ENCODE results near the gene RBM20.

The RBM20 gene

DNA sequence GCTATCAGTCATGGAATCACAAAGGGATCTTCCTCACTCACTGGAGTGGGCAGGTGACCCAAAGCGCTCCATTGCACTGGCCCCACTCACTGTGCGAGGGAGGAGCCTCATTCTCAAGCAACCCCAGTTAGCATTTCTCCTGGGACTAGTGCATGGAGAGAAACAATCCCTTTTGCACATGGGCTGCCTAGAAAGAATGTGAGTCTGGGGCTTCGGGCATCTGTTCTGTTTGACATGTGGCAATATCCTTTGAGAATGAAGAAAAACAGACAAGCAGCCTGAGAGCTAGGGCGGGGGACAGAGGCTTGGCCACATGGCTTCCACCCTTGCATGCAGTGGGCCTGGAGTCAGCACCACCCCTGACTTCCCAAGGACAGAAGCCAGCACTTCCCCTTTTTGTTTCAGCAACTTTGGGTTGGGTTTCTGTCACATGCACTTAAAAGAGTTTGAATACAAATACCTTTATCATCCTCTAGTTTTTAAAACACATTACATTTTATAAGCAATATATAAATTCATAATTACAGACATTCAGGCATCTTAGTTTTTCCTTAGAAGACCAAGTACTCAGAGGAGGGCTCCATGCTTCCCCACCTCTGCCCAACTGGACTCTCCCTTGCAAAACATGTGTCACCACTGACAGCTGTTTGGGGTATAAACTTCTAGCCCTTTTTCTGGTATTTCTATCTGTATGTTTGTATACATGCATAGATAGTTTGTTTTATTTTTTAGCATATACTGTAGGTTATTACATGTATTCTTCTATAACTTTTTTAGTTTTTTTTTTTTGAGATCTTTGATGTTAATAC is 73.8 kb downstream of the RBM20 start:
- Histone ChIP-seq H3K4me1 (ENCODE audit: low read length) (peaks cover 17% of the 10 kb centered on the region), H3K27me3 (replicated peaks; ENCODE audit: insufficient read depth, low read length) (no peaks in the 10 kb centered on the region), H3K4me3 (ENCODE audit: low read length) (no peak overlapping the region), H3F3A (ENCODE audit: insufficient read depth, low read length) (no peaks in the 10 kb centered on the region), H3K27ac (ENCODE audit: low read length) (no peak overlapping the region), H3K9me2 (replicated peaks; ENCODE audit: insufficient read depth, low read length) (no peaks in the 10 kb centered on the region), H4K20me1 (ENCODE audit: insufficient read depth, low read length) (no peaks in the 10 kb centered on the region), H3K9ac (ENCODE audit: low read length) (no peak overlapping the region), H3K36me3 (replicated peaks; ENCODE audit: insufficient read depth, low read length) (no peaks in the 10 kb centered on the region), H3K9me3 (replicated peaks; ENCODE audit: insufficient read depth, low read length) (no peaks in the 10 kb centered on the region), H2AFZ (ENCODE audit: low read length) (0 out of 2 replicates have a peak overlapping the region, but pooled peaks have one; percentile 14), H3K4me2 (ENCODE audit: low read depth, low read length) (no peak overlapping the region), H3K79me2 (ENCODE audit: low read length) (no peaks in the 10 kb centered on the region)
- TF ChIP-seq EZH2phosphoT487 (IDR thresholded peaks at IDR 0.05; ENCODE audit: low read length) (no peak), EZH2 (optimal IDR thresholded peaks at IDR 0.05; ENCODE audit: low read depth, low read length) (no peak)
- TF ChIP-seq, protein P1, sequence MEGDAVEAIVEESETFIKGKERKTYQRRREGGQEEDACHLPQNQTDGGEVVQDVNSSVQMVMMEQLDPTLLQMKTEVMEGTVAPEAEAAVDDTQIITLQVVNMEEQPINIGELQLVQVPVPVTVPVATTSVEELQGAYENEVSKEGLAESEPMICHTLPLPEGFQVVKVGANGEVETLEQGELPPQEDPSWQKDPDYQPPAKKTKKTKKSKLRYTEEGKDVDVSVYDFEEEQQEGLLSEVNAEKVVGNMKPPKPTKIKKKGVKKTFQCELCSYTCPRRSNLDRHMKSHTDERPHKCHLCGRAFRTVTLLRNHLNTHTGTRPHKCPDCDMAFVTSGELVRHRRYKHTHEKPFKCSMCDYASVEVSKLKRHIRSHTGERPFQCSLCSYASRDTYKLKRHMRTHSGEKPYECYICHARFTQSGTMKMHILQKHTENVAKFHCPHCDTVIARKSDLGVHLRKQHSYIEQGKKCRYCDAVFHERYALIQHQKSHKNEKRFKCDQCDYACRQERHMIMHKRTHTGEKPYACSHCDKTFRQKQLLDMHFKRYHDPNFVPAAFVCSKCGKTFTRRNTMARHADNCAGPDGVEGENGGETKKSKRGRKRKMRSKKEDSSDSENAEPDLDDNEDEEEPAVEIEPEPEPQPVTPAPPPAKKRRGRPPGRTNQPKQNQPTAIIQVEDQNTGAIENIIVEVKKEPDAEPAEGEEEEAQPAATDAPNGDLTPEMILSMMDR (IDR thresholded peaks at IDR 0.05; ENCODE audit: low read length), result no peak
- DNase-seq, result no peak

DNA sequence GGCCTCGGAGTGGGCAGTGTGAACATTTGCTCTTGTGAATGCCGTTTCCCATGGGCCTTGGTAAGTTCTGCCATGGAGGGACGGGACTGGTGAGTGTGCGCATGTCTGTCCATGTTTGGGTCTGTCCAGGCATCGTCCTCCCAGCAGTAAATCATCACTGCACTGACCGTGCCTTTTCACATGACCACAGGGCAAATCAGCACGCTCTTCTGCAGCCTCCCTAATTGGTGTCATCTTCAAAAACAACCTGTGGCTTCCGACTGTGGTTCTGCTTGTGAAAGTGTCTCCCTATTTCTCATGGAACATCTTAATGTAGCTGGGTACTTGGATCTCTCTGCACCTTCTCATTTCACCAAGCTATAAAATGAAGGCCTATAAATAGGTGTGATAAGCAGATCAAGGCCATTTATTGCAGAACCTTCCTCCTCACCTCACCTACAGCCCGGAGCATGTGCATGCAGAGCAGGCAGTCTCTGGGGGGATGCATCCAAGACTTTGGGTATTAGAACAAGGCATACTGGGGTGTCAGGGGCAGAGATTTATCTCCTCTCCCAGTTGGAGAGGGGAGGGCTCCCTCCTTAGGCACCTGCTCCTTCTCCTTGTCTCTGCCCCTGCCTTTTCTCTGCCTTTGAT is 77.4 kb downstream of the RBM20 start:
- Histone ChIP-seq H3K27me3 (replicated peaks; ENCODE audit: insufficient read depth, low read length) (no peaks in the 10 kb centered on the region), H3K4me1 (ENCODE audit: low read length) (peaks cover 53% of the 10 kb centered on the region), H3F3A (ENCODE audit: insufficient read depth, low read length) (peaks cover 19% of the 10 kb centered on the region), H3K9ac (ENCODE audit: low read length) (no peak overlapping the region), H2AFZ (ENCODE audit: low read length) (no peak overlapping the region), H4K20me1 (ENCODE audit: insufficient read depth, low read length) (no peaks in the 10 kb centered on the region), H3K4me3 (ENCODE audit: low read length) (no peak overlapping the region), H3K27ac (ENCODE audit: low read length) (no peak overlapping the region), H3K36me3 (replicated peaks; ENCODE audit: insufficient read depth, low read length) (no peaks in the 10 kb centered on the region), H3K9me3 (replicated peaks; ENCODE audit: insufficient read depth, low read length) (no peaks in the 10 kb centered on the region), H3K9me2 (replicated peaks; ENCODE audit: insufficient read depth, low read length) (no peaks in the 10 kb centered on the region), H3K79me2 (ENCODE audit: low read length) (no peaks in the 10 kb centered on the region), H3K4me2 (ENCODE audit: low read depth, low read length) (no peak overlapping the region)
- no peak for DNase-seq
- TF ChIP-seq, protein P1 (IDR thresholded peaks at IDR 0.05; ENCODE audit: low read length), result no peak
- TF ChIP-seq EZH2phosphoT487 (IDR thresholded peaks at IDR 0.05; ENCODE audit: low read length) (no peak), EZH2 (optimal IDR thresholded peaks at IDR 0.05; ENCODE audit: low read depth, low read length) (no peak)

DNA sequence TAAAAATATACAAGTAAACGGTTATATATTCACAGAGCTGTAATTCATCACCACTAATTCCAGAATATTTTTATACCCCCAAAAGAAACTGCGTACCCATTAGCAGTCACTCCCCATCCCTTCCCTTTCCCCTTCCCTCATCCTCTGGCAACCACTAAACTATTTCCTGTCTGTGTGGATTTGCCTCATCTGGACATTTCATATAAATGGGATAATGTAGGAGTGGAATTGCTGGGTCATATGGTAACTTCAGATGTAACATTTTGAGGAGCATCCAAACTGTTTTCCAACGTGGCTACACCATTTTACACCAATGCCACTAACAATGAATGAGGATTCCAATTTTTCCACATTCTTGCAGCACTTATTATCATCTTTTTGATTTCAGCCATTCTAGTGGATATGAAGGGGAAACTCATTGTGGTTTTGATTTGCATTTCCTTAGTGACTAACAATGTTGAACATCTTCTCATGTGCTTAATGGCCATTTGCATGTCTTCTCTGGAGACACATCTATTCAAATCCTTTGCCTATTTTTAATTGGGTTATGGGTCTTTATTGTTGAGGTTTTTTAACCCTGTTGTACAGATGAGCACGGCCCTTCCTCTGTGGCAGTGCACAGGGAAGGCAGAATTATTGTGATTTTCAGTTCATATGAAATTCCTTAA is 79.2 kb downstream of the RBM20 start:
- H2AFZ ChIP-seq (ENCODE audit: low read length), result peak overlapping the region; percentile 31; the same call in 1 of the 2 replicates
- H3K9me3 ChIP-seq (replicated peaks; ENCODE audit: insufficient read depth, low read length), result no peaks in the 10 kb centered on the region
- no peaks in the 10 kb centered on the region for H4K20me1 ChIP-seq (ENCODE audit: insufficient read depth, low read length)
- H3K36me3 ChIP-seq (replicated peaks; ENCODE audit: insufficient read depth, low read length), result no peaks in the 10 kb centered on the region
- H3K79me2 ChIP-seq (ENCODE audit: low read length), result no peaks in the 10 kb centered on the region
- no peak for TF ChIP-seq EZH2phosphoT487 (IDR thresholded peaks at IDR 0.05; ENCODE audit: low read length)
- H3K4me2 ChIP-seq (ENCODE audit: low read depth, low read length), result peak overlapping the region; percentile 63
- no peaks in the 10 kb centered on the region for H3K27me3 ChIP-seq (replicated peaks; ENCODE audit: insufficient read depth, low read length)
- peak overlapping the region; percentile 33; the same call in 1 of the 2 replicates for H3K9ac ChIP-seq (ENCODE audit: low read length)
- peak; percentile 63 for DNase-seq
- H3K4me1 ChIP-seq (ENCODE audit: low read length), result peaks cover 45% of the 10 kb centered on the region
- peaks cover 19% of the 10 kb centered on the region for H3F3A ChIP-seq (ENCODE audit: insufficient read depth, low read length)
- H3K4me3 ChIP-seq (ENCODE audit: low read length), result peak overlapping the region; percentile 18
- peak overlapping the region; percentile 84 for H3K27ac ChIP-seq (ENCODE audit: low read length)
- H3K9me2 ChIP-seq (replicated peaks; ENCODE audit: insufficient read depth, low read length), result no peaks in the 10 kb centered on the region

Measured in MM.1S (cell line).